Small intestine (tissue), 7 donors: ENCODE data around the gene DENND11. TPM values are rescaled to one million over a fixed set of nuclear protein-coding genes. Genes with fewer than 3 reads are reported as not detected.

Experiments used
- DNase-seq, 2 donors: peaks; one replicate each; pipeline versions ENCODE4 v3.0.0 to v3.0.0-alpha.2; 2013
- FAIRE-seq: peaks from 2 replicates; lab custom pipeline; 2012; peaks lifted over from hg19 to GRCh38; lab: Jason Lieb, UNC
- H3K27ac ChIP-seq, 3 donors: one replicate each; pipeline ENCODE4 v1.5.1; 2013; ENCODE audit warnings: low read length in 2 of 3, mild to moderate bottlenecking in 2 of 3, control low read depth in 1 of 3, inconsistent platforms in 1 of 3, low read depth in 1 of 3, moderate library complexity in 1 of 3
- H3K27me3 ChIP-seq, 3 donors: one replicate each; pipeline ENCODE4 v1.6.1; 2013; ENCODE audit warnings: low read length in 3 of 3, inconsistent platforms in 1 of 3; ENCODE audit not compliant: control insufficient read depth in 3 of 3, insufficient read depth in 3 of 3
- H3K36me3 ChIP-seq, 3 donors: one replicate each; pipeline ENCODE4 v1.6.1; 2013; ENCODE audit warnings: low read length in 3 of 3, inconsistent platforms in 1 of 3, low read depth in 1 of 3, mild to moderate bottlenecking in 1 of 3, moderate library complexity in 1 of 3; ENCODE audit not compliant: control insufficient read depth in 3 of 3, insufficient read depth in 2 of 3
- H3K4me1 ChIP-seq, 3 donors: one replicate each; pipeline ENCODE4 v1.6.1; 2013; ENCODE audit warnings: low read length in 2 of 3, inconsistent platforms in 1 of 3, low read depth in 1 of 3, mild to moderate bottlenecking in 1 of 3, moderate library complexity in 1 of 3; ENCODE audit not compliant: control insufficient read depth in 3 of 3, insufficient read depth in 2 of 3
- H3K4me3 ChIP-seq, 3 donors: one replicate each; pipeline ENCODE4 v1.5.1; 2013; ENCODE audit warnings: low read length in 3 of 3, control low read depth in 1 of 3, inconsistent platforms in 1 of 3, low read depth in 1 of 3, mild to moderate bottlenecking in 1 of 3, moderate library complexity in 1 of 3
- H3K9me3 ChIP-seq, 2 donors: one replicate each; pipeline ENCODE4 v1.6.1; 2013; ENCODE audit warnings: low read depth in 1 of 2, low read length in 1 of 2; ENCODE audit not compliant: control insufficient read depth in 2 of 2, insufficient read depth in 1 of 2
- WGBS, 3 donors: extraction: QIAGEN DNeasy Blood & Tissue Kit; methylation state at CpG; one replicate each; pipeline ENCODE4 v1.1.7; 2013; 5-methylcytosine and 5-hydroxymethylcytosine counted together
- polyA plus RNA-seq, 4 donors: library from polyadenylated mRNA; stranded (reverse) in 3 of 4; unstranded in 1 of 4; fragments of 200-250 nt in 3 of 4; fragments of 120-200 nt in 1 of 4; gene quantifications; one replicate each; pipeline versions ENCODE4 v1.2.1 to v1.2.3, GENCODE V29; 2013
- donor health status: healthy with polysubstance abuse.
- donor health status: control.
- donor health status: control.
- donor health status: Bipolar disorder and iron deficiency.
- donor health status: healthy.

DENND11 gene
- polyA plus RNA-seq, 4 donors = 3.8 to 54.6 (median 7.1) TPM

DNA sequence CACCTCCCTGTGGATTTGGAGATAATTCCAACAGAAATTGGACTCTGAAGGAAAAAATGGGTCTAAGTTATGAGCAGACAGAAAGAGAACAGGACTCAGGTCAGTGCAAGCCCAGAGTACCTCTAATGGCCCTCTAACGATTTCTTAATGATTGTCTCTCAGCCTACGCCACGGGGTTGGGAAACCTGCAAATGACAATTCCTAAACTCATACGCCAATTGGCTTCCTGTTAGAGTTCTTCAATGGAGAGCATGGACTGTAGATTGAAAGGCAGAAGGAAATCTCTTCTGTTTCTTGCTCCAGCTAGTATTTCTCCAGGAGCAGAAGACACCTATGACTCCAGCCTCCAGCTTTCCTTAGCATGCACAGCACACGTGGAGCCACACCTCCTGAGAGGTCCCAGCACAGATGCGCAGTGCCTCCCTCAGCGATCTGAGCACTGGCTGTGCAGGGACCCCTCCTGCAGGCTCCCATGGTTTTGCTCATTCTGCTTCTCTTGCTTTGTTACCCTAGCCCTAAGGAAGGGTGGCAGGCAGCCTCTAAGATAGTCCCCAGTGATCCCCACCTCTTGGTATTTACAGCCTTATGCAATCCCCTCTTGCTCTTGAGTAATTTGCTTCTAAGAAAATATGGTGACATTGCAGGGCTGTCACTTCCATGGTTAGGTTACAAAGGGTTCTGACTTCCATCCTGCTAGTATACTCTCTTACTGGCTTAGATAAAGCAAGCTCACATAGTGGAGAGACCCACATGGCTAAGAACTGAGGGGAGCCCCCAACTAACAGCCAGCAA lies 30.1 kb downstream of the DENND11 start:
- WGBS, 3 donors = 94 to 96% (median 95%) methylated on average over 7 of the region's 7 CpGs
- Histone ChIP-seq H3K4me3 (no peak overlapping the region), H3K4me1 (peaks cover 0 to 4% (median 0%) of the 10 kb centered on the region in 3 donors), H3K27ac (no peak overlapping the region), H3K27me3 (no peaks in the 10 kb centered on the region), H3K36me3 (peaks cover 0 to 37% (median 0%) of the 10 kb centered on the region in 3 donors), H3K9me3 (peaks cover 0 to 3% of the 10 kb centered on the region in 2 donors)
- FAIRE-seq = no peak
- DNase-seq = peak in 1 of 2 donors; percentile 57

DNA sequence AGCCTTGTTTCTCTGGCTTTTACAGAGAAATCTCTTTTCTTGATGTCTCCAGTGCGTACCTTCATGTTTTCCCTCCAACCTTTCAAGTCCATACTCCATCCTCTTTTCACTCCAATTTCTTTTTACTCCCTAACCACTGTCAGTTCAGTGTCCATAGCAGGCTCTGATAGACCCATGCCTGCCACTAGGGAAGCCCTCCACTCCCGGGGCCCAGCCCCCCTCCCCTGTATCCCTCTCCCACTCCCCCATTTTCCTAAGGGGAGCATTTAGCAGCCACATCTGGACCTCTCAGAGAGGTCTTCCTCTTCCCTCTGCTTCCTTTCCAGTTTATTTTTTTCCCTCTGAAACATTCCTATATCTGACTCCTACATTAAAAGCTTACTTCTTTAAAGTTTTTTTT lies 33.1 kb downstream of the DENND11 start:
- Histone ChIP-seq H3K4me3 (no peak overlapping the region), H3K27me3 (no peaks in the 10 kb centered on the region), H3K9me3 (peaks cover 0 to 3% of the 10 kb centered on the region in 2 donors), H3K36me3 (peaks cover 0 to 50% (median 1%) of the 10 kb centered on the region in 3 donors), H3K4me1 (peaks cover 4 to 17% (median 5%) of the 10 kb centered on the region in 3 donors), H3K27ac (no peak overlapping the region)
- 84 to 94% (median 87%) methylated on average over 2 of the region's 2 CpGs for WGBS, 3 donors
- DNase-seq (no peak), FAIRE-seq (no peak)

DNA sequence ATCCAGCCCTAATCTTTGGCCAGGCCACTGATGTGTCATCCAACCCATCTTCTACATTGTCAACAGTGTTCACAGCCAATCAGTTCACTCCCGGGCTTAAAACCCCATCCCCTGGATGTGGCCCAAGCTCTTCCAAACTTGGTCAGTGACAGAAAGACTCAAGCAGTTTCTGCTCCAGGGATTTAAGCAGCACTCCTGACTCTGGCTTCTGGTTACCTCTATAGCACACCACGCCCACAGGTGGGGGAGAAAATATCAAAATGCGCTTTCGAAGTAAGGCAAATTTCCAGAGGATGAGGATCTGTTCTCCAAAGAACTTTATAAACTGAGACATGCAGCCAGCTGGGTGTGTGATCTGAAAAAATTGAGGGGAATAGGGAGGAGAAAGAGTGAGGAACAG lies 35.9 kb downstream of the DENND11 start:
- H3K27me3 ChIP-seq = no peaks in the 10 kb centered on the region
- H3K4me1 ChIP-seq = peaks cover 9 to 27% (median 14%) of the 10 kb centered on the region in 3 donors
- H3K27ac ChIP-seq = no peak overlapping the region
- no peak overlapping the region for H3K4me3 ChIP-seq
- DNase-seq (no peak), FAIRE-seq (no peak)
- H3K9me3 ChIP-seq = no peaks in the 10 kb centered on the region
- WGBS, 3 donors = 90 to 95% (median 91%) methylated on average over 4 of the region's 4 CpGs
- peaks cover 2 to 64% (median 7%) of the 10 kb centered on the region in 3 donors for H3K36me3 ChIP-seq

DNA sequence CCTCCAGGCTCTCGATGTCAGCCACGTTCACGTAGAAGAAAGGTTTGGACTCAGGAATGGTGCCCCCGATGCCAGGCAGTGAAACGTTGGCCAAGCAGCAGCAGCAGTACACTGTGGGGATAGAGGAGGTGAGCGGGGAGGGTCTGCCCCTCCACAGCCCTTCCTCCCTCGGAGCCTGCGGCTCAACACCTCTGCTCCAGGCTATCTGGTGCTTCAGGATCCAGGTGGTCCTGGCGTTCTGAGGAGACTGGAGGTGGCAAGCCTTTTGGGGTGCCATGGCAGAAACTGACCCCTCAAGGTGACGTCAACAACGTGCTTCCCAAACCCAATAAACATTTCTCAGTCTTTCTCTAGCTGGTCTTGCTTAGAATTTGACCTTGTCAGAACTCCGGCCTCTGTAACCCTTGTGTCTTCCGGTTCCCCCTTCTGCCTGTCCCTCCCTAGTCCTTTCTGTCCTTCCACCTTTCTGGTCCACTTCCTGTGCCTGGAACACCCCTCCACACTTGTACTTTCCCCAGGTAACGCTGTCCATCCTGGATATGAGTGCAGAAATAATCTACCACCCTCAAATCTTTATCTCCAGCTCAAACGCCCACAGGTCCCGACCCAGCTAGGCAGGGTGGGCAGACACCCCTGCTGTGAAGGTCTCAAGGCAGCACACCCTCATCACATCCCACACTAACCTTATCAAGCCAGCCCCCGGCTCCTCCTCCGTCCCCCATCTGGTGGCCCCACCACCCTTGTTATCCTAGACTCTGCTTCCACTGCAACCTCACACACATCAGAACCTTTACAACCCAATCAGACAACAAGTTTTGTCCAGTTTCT lies 36.5 kb downstream of the DENND11 start:
- Histone ChIP-seq H3K27ac (no peak overlapping the region), H3K4me3 (no peak overlapping the region), H3K4me1 (peaks cover 9 to 27% (median 14%) of the 10 kb centered on the region in 3 donors), H3K36me3 (peaks cover 4 to 62% (median 7%) of the 10 kb centered on the region in 3 donors), H3K27me3 (no peaks in the 10 kb centered on the region), H3K9me3 (no peaks in the 10 kb centered on the region)
- FAIRE-seq = no peak
- 94 to 96% (median 95%) methylated on average over 18 of the region's 18 CpGs for WGBS, 3 donors
- DNase-seq = no peak

DNA sequence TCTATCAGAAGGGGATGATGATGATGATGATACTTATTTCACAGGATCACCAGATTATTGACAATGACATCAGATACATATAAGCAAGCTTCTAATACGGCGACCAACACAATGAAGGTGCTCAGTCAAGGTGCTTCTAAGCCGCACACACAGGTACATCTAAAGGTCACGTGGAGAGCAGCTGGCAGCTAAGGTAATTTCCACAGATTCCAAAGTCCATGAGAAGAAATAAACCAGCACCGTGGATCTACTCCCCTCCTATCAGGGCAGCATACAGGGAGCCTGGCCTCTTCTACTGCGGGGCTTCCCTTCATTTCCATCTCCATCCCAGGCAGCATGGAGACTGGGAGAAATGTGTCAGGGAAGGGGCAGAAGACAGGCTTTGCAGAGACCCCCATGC lies 37.5 kb downstream of the DENND11 start:
- WGBS, 3 donors = 25 to 66% (median 30%) methylated on average over 6 of the region's 6 CpGs
- Histone ChIP-seq H3K27ac (peak overlapping the region in 1 of 3 donors; percentile 48), H3K36me3 (peaks cover 7 to 70% (median 12%) of the 10 kb centered on the region in 3 donors), H3K9me3 (no peaks in the 10 kb centered on the region), H3K4me3 (no peak overlapping the region), H3K4me1 (peaks cover 9 to 27% (median 14%) of the 10 kb centered on the region in 3 donors), H3K27me3 (no peaks in the 10 kb centered on the region)
- no peak for FAIRE-seq
- peak; percentile 90 for DNase-seq

DNA sequence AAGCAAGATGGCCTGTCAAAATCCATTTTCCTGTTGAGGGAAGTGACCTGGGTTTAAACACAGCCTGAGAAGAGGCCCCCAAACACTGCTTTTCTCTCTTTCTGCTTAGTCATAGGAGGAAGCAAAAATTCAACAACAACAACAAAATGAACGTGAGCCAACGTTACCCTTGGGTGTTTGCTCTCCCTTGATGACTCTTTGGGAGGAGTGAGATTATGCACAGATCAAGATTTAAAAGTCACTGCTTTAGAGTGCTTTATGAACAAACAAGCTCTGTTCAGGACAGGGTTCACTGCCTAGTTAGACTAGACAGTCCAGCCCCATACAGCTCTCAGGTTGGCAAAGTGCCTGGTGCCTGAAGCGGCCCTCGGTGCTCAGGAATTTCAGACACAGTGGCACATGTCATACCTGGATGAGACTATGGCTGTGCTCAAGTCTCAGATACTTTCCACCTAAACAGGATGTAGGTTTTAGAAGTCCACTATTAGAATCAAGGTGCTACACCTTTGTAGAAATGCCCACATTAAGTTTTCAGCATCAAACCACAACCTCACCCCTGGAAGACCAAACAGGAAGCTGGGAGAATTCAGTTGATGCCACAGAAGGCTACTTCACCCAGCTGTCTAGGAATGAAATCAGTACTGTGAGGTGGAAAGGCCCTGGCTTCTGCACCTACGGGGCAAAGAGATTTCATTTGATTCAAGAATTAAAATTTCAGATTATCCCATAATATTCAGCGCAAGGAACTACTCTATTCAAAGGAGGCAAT lies 38.7 kb downstream of the DENND11 start:
- no peak overlapping the region for H3K4me3 ChIP-seq
- H3K27ac ChIP-seq = peak overlapping the region in 2 of 3 donors; percentile 48 to 74
- DNase-seq = peak; percentile 50 to 73
- H3K4me1 ChIP-seq = peaks cover 9 to 27% (median 14%) of the 10 kb centered on the region in 3 donors
- H3K9me3 ChIP-seq = no peaks in the 10 kb centered on the region
- H3K27me3 ChIP-seq = no peaks in the 10 kb centered on the region
- 23 to 49% (median 37%) methylated on average over 6 of the region's 6 CpGs for WGBS, 3 donors
- no peak for FAIRE-seq
- H3K36me3 ChIP-seq = peaks cover 7 to 61% (median 12%) of the 10 kb centered on the region in 3 donors

DNA sequence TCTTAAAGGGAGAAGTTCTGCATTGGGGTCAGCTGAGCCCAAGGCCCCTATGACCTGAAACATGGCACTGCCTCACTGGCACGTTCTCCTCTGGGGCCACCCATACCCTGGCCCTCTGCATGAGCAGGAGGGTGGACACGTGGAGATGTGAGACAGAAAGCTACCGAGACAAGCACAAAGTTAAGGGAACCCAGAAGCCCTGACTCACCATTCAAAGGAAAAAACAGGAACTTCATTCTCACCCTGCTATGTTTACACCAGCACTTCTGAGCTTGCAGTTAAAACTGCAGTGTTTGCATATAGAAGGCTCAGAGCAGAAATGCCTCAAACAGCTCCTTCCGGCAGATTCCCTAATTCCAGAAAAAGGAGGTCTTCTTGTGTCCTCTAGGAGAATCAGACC lies 41.7 kb downstream of the DENND11 start:
- WGBS, 3 donors = 64 to 88% (median 79%) methylated on average over 4 of the region's 4 CpGs
- FAIRE-seq (no peak), DNase-seq (no peak)
- Histone ChIP-seq H3K27ac (no peak overlapping the region), H3K27me3 (no peaks in the 10 kb centered on the region), H3K4me1 (peaks cover 9 to 26% (median 14%) of the 10 kb centered on the region in 3 donors), H3K36me3 (peaks cover 9 to 48% (median 12%) of the 10 kb centered on the region in 3 donors), H3K9me3 (no peaks in the 10 kb centered on the region), H3K4me3 (no peak overlapping the region)

DNA sequence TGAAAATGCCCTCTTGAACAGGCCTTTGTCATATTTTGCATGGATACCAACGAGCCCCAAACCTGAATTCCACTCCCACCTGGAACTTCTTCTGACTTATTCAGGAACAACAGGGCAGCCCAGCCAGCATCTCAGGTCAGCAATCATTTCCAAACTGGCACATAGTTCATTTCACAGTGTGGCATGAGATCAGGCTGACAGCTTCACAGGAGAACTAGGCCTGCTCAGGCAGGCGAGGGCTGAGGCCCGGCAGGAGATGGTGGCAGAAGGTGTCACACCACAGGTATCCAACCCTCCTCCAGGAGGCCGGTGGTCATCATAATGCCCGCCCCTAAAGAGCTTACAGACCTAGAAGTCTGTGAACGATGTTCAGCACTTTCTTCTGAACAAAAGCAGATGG lies 42.5 kb downstream of the DENND11 start:
- H3K36me3 ChIP-seq = peaks cover 9 to 42% (median 12%) of the 10 kb centered on the region in 3 donors
- peaks cover 6 to 18% (median 14%) of the 10 kb centered on the region in 3 donors for H3K4me1 ChIP-seq
- FAIRE-seq (no peak), DNase-seq (no peak)
- no peaks in the 10 kb centered on the region for H3K9me3 ChIP-seq
- no peak overlapping the region for H3K4me3 ChIP-seq
- 88 to 96% (median 89%) methylated on average over 6 of the region's 6 CpGs for WGBS, 3 donors
- no peaks in the 10 kb centered on the region for H3K27me3 ChIP-seq
- no peak overlapping the region for H3K27ac ChIP-seq
